GM18907 (cell line): Measurements from ENCODE around the gene RIMBP2.
"Not testable (repeated sequence)": the region's sequence is repeated elsewhere in the genome, so short reads cannot be mapped to it uniquely, and the experiment has no call there.

Experiments
- ATAC-seq: cut with Tn5 transposase; IDR thresholded peaks from one replicate; pipeline ENCODE4 v1.9.1; 2021; ENCODE audit warnings: mild to moderate bottlenecking, moderate library complexity; ENCODE audit not compliant: unreplicated experiment

RIMBP2 gene

GRCh38 chr12:130715998-130716968 lies at the start of gene RIMBP2:
Gene RIMBP2 (minus strand): TSS chr12:130716299. CDS start chr12:130479013, 237,286 bp downstream.
- no peak for ATAC-seq

- ATAC-seq = no peak
Measured at GRCh38 chr12:130765186-130765659, 49.1 kb upstream of the RIMBP2 start.

- ATAC-seq = no peak
Measured at GRCh38 chr12:130764475-130765185, 48.5 kb upstream of the RIMBP2 start.

- no peak for ATAC-seq
Measured at GRCh38 chr12:130764073-130764472, 48.0 kb upstream of the RIMBP2 start.

- no peak for ATAC-seq
Measured at GRCh38 chr12:130762319-130762675, 46.2 kb upstream of the RIMBP2 start.

- no peak for ATAC-seq
Measured at GRCh38 chr12:130761537-130762318, 45.6 kb upstream of the RIMBP2 start.

GRCh38 chr12:130754234-130754901 lies 38.3 kb upstream of the RIMBP2 start:
- ATAC-seq = no peak

GRCh38 chr12:130752692-130753230 lies 36.7 kb upstream of the RIMBP2 start:
- ATAC-seq = no peak

GRCh38 chr12:130752037-130752436 lies 35.9 kb upstream of the RIMBP2 start:
- not testable (repeated sequence) for ATAC-seq

GRCh38 chr12:130748786-130749185 lies 32.7 kb upstream of the RIMBP2 start:
- ATAC-seq = no peak

GRCh38 chr12:130747867-130748740 lies 32.0 kb upstream of the RIMBP2 start:
- ATAC-seq = peak; percentile 92

- no peak for ATAC-seq
Measured at GRCh38 chr12:130746546-130746945, 30.4 kb upstream of the RIMBP2 start.

GRCh38 chr12:130745921-130746320 lies 29.8 kb upstream of the RIMBP2 start:
- no peak for ATAC-seq

- no peak for ATAC-seq
Measured at GRCh38 chr12:130744274-130744673, 28.2 kb upstream of the RIMBP2 start.

GRCh38 chr12:130743606-130744005 lies 27.5 kb upstream of the RIMBP2 start:
- ATAC-seq = no peak

- ATAC-seq = no peak
Measured at GRCh38 chr12:130743176-130743575, 27.1 kb upstream of the RIMBP2 start.

GRCh38 chr12:130742716-130743115 lies 26.6 kb upstream of the RIMBP2 start:
- ATAC-seq = no peak

- ATAC-seq = no peak
Measured at GRCh38 chr12:130742112-130742511, 26.0 kb upstream of the RIMBP2 start.

GRCh38 chr12:130739571-130739970 lies 23.5 kb upstream of the RIMBP2 start:
- no peak for ATAC-seq
